ENCODE measurements around the gene MACF1.

- TF ChIP-seq CTCF (conservative IDR thresholded peaks at IDR 0.05) (no peak), EZH2 (IDR thresholded peaks at IDR 0.05; ENCODE audit: low read depth) (no peak)
Measured at GRCh38 chr1:39269349-39269748, 64.9 kb downstream of the MACF1 start.

Data from PC-9 (cell line).